SU-DHL-6 (cell line): Measurements from ENCODE around the gene HOXB5.

Source experiments
- CTCF ChIP-seq: fragments of 200-600 bp; sonication (generic); IDR thresholded peaks from one replicate; pipeline ENCODE4 v1.5.1; 2017; ENCODE audit warnings: antibody characterized with exemption, mild to moderate bottlenecking, low read length, moderate library complexity; ENCODE audit not compliant: insufficient read depth, poor library complexity, severe bottlenecking
- EZH2phosphoT487 ChIP-seq: fragments of 200-600 bp; sonication (generic), shearing (Covaris generic); conservative IDR thresholded peaks from 2 replicates; pipeline ENCODE4 v1.6.1; 2018; ENCODE audit warnings: mild to moderate bottlenecking, antibody characterized with exemption, low read length, moderate library complexity, mixed read lengths

DNA sequence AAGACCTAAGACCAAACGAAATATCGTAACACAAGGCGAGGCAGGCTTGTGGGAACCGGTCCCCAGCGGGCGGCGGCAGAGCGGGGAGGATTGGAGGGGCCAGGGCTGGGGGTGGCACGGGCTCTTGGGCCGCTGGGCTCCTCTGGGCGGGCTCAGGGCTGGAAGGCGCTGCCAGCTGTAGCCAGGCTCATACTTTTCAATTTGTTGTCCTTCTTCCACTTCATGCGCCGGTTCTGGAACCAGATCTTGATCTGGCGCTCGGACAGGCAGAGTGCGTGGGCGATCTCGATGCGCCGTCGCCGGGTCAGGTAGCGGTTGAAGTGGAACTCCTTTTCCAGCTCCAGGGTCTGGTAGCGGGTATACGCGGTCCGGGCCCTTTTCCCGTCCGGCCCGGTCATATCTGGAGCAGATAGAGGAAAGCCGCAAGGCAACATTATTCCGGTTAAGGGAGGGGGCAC lies 1.5 kb downstream of the HOXB5 start:
- TF ChIP-seq EZH2phosphoT487 (no peak), CTCF (no peak)
